Measurements from ENCODE around the gene TBC1D1. TPM values are rescaled to one million over a fixed set of nuclear protein-coding genes. Genes with fewer than 3 reads are reported as not detected.
"Not testable (repeated sequence)": the region's sequence is repeated elsewhere in the genome, so short reads cannot be mapped to it uniquely, and the experiment has no call there.

TBC1D1 gene
- total and polyA plus RNA-seq, 2 donors (not counting 1 experiment from before 2014, with no cell fraction given) = 39.7 to 90.0 TPM

DNA sequence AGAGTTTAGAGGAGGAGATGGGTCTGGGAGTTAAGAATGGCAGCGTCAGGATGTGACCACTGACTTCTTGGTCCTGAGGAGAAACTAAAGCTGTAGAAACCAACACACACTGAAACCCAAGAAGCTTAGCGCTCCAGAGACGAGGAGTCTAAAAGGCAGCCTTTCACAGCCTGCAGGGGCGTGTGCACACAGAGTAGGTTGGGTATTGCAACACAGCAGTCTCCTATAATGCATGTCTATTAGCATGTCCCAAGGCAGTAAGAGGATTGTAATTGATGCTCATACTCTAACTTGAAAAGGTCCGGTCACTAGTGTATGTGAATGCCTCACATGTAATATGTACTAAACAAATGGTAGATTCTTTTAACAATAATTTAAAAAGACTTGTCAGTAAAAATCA, 126.7 kb downstream of the TBC1D1 start:
- Histone ChIP-seq H2AFZ (ENCODE audit: low read length) (no peak overlapping the region), H3K9me3 (ENCODE audit: control insufficient read depth, insufficient read depth, low read depth, low read length) (no peaks in the 10 kb centered on the region), H3K4me1 (ENCODE audit: control insufficient read depth, extremely low read depth, insufficient read depth, low read length) (no peaks in the 10 kb centered on the region), H3K4me3 (replicated peaks in 1 of 4; ENCODE audit: control extremely low read depth in 1 of 4, insufficient read depth in 1 of 4, low read depth in 3 of 4, low read length in 4 of 4) (no peak overlapping the region), H4K20me1 (ENCODE audit: control insufficient read depth, extremely low read depth, insufficient read depth, low read length) (no peaks in the 10 kb centered on the region), H3K27me3 (ENCODE audit: control insufficient read depth, insufficient read depth, low read length) (no peaks in the 10 kb centered on the region), H3K27ac (ENCODE audit: insufficient read depth, low read length) (no peak overlapping the region), H3K9ac (ENCODE audit: insufficient read depth, low read length) (no peak overlapping the region), H3K79me2 (ENCODE audit: control insufficient read depth, insufficient read depth, low read length) (no peaks in the 10 kb centered on the region), H3K4me2 (ENCODE audit: extremely low read depth, insufficient read depth, low read length) (no peak overlapping the region), H3K36me3 (ENCODE audit: control insufficient read depth, insufficient read depth, low read length) (no peaks in the 10 kb centered on the region)
- DNase-seq (ENCODE audit: low read depth in 2 of 2) = no peak
- no peak for TF ChIP-seq EZH2 (IDR thresholded peaks at IDR 0.05; ENCODE audit: low read length, missing control alignments)
- TF ChIP-seq, protein P1, sequence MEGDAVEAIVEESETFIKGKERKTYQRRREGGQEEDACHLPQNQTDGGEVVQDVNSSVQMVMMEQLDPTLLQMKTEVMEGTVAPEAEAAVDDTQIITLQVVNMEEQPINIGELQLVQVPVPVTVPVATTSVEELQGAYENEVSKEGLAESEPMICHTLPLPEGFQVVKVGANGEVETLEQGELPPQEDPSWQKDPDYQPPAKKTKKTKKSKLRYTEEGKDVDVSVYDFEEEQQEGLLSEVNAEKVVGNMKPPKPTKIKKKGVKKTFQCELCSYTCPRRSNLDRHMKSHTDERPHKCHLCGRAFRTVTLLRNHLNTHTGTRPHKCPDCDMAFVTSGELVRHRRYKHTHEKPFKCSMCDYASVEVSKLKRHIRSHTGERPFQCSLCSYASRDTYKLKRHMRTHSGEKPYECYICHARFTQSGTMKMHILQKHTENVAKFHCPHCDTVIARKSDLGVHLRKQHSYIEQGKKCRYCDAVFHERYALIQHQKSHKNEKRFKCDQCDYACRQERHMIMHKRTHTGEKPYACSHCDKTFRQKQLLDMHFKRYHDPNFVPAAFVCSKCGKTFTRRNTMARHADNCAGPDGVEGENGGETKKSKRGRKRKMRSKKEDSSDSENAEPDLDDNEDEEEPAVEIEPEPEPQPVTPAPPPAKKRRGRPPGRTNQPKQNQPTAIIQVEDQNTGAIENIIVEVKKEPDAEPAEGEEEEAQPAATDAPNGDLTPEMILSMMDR (conservative IDR thresholded peaks at IDR 0.05 in 1 of 2, IDR thresholded peaks at IDR 0.05 in 1 of 2; ENCODE audit: low read depth in 1 of 2, low read length in 2 of 2) = no peak

DNA sequence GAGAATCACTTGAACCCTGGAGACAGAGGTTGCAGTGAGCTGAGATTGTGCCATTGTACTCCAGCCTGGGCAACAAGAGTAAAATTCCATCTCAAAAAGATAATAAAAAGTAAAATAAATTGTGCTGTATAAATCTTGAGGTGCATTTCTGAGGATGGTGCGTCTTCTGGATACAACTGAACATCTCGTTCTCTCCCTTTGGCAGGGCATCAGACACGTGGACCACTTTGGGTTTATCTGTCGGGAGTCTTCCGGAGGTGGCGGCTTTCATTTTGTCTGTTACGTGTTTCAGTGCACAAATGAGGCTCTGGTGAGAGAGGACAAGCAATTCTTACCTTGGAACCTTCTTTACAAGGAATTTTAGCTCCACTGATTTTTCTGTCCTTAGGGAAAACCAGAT, 129.5 kb downstream of the TBC1D1 start:
- Histone ChIP-seq H3K9me3 (ENCODE audit: control insufficient read depth, insufficient read depth, low read depth, low read length) (no peaks in the 10 kb centered on the region), H4K20me1 (ENCODE audit: control insufficient read depth, extremely low read depth, insufficient read depth, low read length) (no peaks in the 10 kb centered on the region), H3K4me3 (replicated peaks in 1 of 4; ENCODE audit: control extremely low read depth in 1 of 4, insufficient read depth in 1 of 4, low read depth in 3 of 4, low read length in 4 of 4) (no peak overlapping the region), H3K27ac (ENCODE audit: insufficient read depth, low read length) (no peak overlapping the region), H3K79me2 (ENCODE audit: control insufficient read depth, insufficient read depth, low read length) (no peaks in the 10 kb centered on the region), H3K4me1 (ENCODE audit: control insufficient read depth, extremely low read depth, insufficient read depth, low read length) (no peaks in the 10 kb centered on the region), H3K9ac (ENCODE audit: insufficient read depth, low read length) (no peak overlapping the region), H2AFZ (ENCODE audit: low read length) (no peak overlapping the region), H3K36me3 (ENCODE audit: control insufficient read depth, insufficient read depth, low read length) (no peaks in the 10 kb centered on the region), H3K27me3 (ENCODE audit: control insufficient read depth, insufficient read depth, low read length) (no peaks in the 10 kb centered on the region), H3K4me2 (ENCODE audit: extremely low read depth, insufficient read depth, low read length) (no peak overlapping the region)
- no peak for DNase-seq (ENCODE audit: low read depth in 2 of 2)
- TF ChIP-seq, protein P1 (conservative IDR thresholded peaks at IDR 0.05 in 1 of 2, IDR thresholded peaks at IDR 0.05 in 1 of 2; ENCODE audit: low read depth in 1 of 2, low read length in 2 of 2) = no peak
- no peak for TF ChIP-seq EZH2 (IDR thresholded peaks at IDR 0.05; ENCODE audit: low read length, missing control alignments)

DNA sequence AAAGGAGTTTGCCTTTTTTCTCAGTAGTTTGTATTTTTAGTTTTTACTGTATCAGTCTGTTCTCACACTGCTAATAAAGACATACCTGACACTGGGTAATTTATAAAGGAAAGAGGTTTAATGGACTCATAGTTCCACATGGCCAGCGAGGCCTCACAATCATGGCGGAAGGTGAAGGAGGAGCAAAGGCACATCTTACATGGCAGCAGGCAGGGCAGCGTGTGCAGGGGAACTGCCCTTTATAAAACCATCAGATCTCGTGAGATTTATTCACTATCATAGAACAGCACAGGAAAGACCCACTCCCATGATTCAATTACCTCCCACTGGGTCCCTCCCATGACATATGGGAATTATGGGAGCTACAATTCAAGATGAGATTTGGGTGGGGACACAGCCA, 130.1 kb downstream of the TBC1D1 start:
- H3K79me2 ChIP-seq (ENCODE audit: control insufficient read depth, insufficient read depth, low read length); H3K4me2 ChIP-seq (ENCODE audit: extremely low read depth, insufficient read depth, low read length); H3K27me3 ChIP-seq (ENCODE audit: control insufficient read depth, insufficient read depth, low read length); H4K20me1 ChIP-seq (ENCODE audit: control insufficient read depth, extremely low read depth, insufficient read depth, low read length); H2AFZ ChIP-seq (ENCODE audit: low read length); H3K27ac ChIP-seq (ENCODE audit: insufficient read depth, low read length); H3K9ac ChIP-seq (ENCODE audit: insufficient read depth, low read length); H3K36me3 ChIP-seq (ENCODE audit: control insufficient read depth, insufficient read depth, low read length); H3K4me1 ChIP-seq (ENCODE audit: control insufficient read depth, extremely low read depth, insufficient read depth, low read length); H3K4me3 ChIP-seq (replicated peaks in 1 of 4; ENCODE audit: control extremely low read depth in 1 of 4, insufficient read depth in 1 of 4, low read depth in 3 of 4, low read length in 4 of 4); H3K9me3 ChIP-seq (ENCODE audit: control insufficient read depth, insufficient read depth, low read depth, low read length); DNase-seq (ENCODE audit: low read depth in 2 of 2): not testable (repeated sequence)
